LNCaP clone FGC (cell line): ENCODE measurements around the gene RBM39.
"Not testable (repeated sequence)": the region's sequence is repeated elsewhere in the genome, so short reads cannot be mapped to it uniquely, and the experiment has no call there.

Experiments
- DNase-seq: peaks from one replicate; pipeline ENCODE4 v3.0.0-alpha.2; 2011; ENCODE audit warnings: low read depth
- H3K4me3 ChIP-seq: 2 replicates; pipeline ENCODE4 v1.5.1; 2011; ENCODE audit warnings: mild to moderate bottlenecking, low read depth, low read length, control low read depth
- CTCF ChIP-seq: IDR thresholded peaks from 2 replicates; pipeline ENCODE4 v1.5.1; 2012; ENCODE audit warnings: mild to moderate bottlenecking; ENCODE audit not compliant: control insufficient read depth, insufficient read depth; ENCODE audit errors: extremely low read depth

RBM39 gene

GRCh38 chr20:35715652-35716051 is 26.4 kb downstream of the RBM39 start:
- DNase-seq = no peak
- H3K4me3 ChIP-seq = no peak overlapping the region
- no peak for TF ChIP-seq CTCF

DNA sequence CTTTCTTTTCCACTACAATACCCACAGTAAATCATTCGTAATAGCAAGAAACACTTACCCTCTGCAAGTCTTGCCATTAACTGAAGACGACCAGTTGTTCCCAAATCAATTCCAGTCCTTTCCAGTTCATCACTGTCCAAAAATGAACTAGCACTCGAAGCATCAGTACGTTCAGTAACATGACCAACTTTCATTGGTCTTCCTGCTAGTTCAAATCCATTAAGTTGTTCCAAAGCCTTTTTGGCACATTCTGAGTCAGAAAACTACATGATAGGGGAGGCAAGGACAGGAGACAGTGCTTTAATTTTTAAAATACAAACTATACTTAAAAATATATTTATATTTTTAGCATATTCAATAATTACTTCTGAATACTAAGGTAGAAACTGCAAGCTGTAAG is 27.9 kb downstream of the RBM39 start:
- H3K4me3 ChIP-seq = no peak overlapping the region
- DNase-seq = no peak
- no peak for TF ChIP-seq CTCF

GRCh38 chr20:35713120-35713519 is 28.9 kb downstream of the RBM39 start:
- H3K4me3 ChIP-seq, DNase-seq: not testable (repeated sequence)

GRCh38 chr20:35711588-35712209 is 30.4 kb downstream of the RBM39 start:
- TF ChIP-seq CTCF = no peak
- no peak overlapping the region for H3K4me3 ChIP-seq
- no peak for DNase-seq

DNA sequence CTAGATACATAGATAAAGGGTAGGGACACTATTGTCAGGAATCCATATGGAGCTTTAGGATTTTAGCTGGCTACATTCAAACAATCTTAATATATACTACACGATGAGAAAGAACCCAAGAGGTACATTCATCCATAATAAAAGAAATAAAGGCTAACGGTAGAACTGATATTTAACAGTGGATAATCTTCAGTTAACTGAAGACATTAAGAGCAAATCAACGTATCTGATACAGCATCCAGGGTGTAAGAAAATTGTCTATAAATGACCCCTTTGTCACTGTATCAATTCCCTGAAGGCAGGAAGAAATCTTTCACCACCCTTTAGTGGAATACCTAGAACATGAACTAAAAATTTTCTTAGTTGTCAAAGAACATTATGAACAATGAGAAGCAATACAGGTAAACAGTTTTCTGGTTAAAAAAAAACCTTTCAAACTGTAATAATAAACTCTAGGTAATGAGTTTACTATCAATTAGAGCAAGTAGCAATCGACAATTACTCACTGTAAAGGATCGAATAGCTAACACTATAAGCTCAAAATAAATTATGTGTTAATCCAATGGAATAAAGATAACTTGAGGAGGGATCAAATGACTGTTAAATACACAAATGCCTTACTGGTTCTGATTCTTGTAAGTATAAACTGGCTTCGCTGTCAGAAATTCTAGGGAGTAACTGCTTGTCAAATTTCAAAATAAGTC is 31.0 kb downstream of the RBM39 start:
- no peak overlapping the region for H3K4me3 ChIP-seq
- TF ChIP-seq CTCF = no peak
- no peak for DNase-seq

DNA sequence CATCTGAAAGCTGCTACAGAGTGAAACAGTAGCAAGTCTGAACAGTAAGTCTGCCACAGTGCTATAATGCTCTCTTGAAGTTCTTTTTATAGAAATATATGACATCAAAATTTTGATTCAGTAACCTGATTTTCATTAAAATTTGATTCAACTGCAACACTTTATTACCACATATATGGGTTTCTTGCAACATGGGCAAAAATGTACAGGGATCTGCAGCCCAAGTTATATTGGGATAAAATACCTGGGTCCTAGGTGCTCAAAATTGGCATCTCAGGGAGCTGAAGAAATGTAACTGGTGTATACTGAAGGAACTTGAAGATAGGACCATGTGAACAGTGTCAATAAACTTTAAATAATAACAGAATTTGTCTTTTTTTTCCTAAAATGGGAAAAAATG is 32.0 kb downstream of the RBM39 start:
- DNase-seq = no peak
- TF ChIP-seq CTCF = no peak
- H3K4me3 ChIP-seq = no peak overlapping the region

GRCh38 chr20:35709259-35709658 is 32.8 kb downstream of the RBM39 start:
- DNase-seq = no peak
- no peak for TF ChIP-seq CTCF
- H3K4me3 ChIP-seq = no peak overlapping the region
